AG04449 (cell line): ENCODE measurements around the gene PSMD4.

ENCODE experiments used
- CTCF ChIA-PET: fragments of 350-600 bp; formaldehyde crosslinking; extraction: SDS; loops from one replicate; lab custom pipeline; 2021; ENCODE audit warnings: antibody characterized with exemption; lab: Yijun Ruan, JAX
- POLR2A ChIA-PET: fragments of 400-600, 350-600 bp; formaldehyde crosslinking; extraction: SDS; loops from one replicate; lab custom pipeline; 2020; ENCODE audit warnings: antibody characterized with exemption, inconsistent platforms; lab: Yijun Ruan, JAX
- DNase-seq: peaks from one replicate; pipeline ENCODE4 v3.0.0-alpha.2; 2010; ENCODE audit warnings: low read depth, low spot score
- H3K4me3 ChIP-seq: 2 replicates; pipeline ENCODE4 v1.5.1; 2011; ENCODE audit warnings: low read depth, mild to moderate bottlenecking, control low read depth, low read length
- CTCF ChIP-seq: IDR thresholded peaks from one replicate; pipeline ENCODE4 v1.5.1; 2011; ENCODE audit warnings: mild to moderate bottlenecking, moderate library complexity, low read length, control low read depth, inconsistent platforms; ENCODE audit not compliant: insufficient read depth; ENCODE audit errors: missing control alignments

The PSMD4 gene

DNA sequence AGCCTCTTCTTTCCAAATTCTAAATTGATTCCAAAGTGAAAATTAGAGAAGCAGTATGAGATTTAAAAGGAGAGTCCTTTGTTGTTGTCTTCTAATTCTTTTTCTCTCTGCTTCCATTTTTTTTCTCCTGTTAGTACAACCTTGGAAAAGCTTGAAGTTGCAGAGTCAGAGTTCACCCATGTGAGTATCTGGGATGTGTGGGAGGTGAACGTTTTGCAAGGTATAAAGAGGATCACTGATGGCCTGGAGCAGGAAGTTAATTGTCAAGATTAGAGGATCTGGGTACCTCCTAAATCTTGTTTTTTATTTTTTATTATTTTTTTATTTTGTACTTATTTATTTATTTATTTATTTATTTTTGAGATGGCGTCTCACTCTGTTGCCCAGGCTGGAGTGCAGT is 7.7 kb upstream of the PSMD4 start:
- DNase-seq: no peak
- CTCF ChIA-PET: interaction anchor here (1.5 to 1.7 kb wide), 2 partner anchors 11 to 51 kb away, joined by 4 to 5 read pairs; no protein-coding TSS in a partner anchor
- TF ChIP-seq CTCF: no peak
- POLR2A ChIA-PET: no interaction called here
- H3K4me3 ChIP-seq: no peak overlapping the region

GRCh38 chr1:151251656-151252470 is 2.7 kb upstream of the PSMD4 start:
- POLR2A ChIA-PET: interaction anchor here (0.6 kb wide), 1 partner anchor 76 kb away, joined by 3 read pairs; the partner anchor contains the start of gene TMOD4
- no peak overlapping the region for H3K4me3 ChIP-seq
- CTCF ChIA-PET: interaction anchor here (0.6 to 5.1 kb wide), 34 partner anchors 8 to 193 kb away, joined by 3 to 69 read pairs (median 5); partner anchors contain the start of genes LYSMD1, SCNM1, TMOD4 and VPS72
- peak; percentile 76 for TF ChIP-seq CTCF
- DNase-seq: peak; percentile 31

DNA sequence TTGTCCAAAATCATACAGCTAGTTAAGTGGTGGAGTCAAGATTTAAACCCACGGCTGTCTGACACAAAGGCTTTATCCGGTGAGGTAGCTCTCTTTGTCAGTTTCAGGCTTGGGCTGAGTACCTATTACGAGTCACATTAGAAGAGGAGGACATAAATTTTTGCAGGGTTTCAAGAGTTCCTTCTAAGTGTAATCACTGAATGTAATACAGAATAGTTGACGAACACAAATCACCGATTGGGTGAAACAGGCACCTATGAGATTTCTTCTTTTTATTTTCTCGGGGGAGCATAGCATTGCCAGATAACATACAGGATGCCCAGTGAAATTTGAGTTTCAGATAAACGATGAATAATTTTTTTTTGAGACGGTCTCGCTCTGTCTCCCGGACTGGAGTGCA is 847 bp downstream of the PSMD4 start:
- no peak for TF ChIP-seq CTCF
- peak overlapping the region; percentile 80 for H3K4me3 ChIP-seq
- ChIA-PET POLR2A (interaction anchor here (0.5 kb wide), 1 partner anchor 11 kb away, joined by 6 read pairs; no protein-coding TSS in a partner anchor), CTCF (interaction anchor here (1.1 to 5.1 kb wide), 8 partner anchors 14 to 101 kb away, joined by 3 to 69 read pairs (median 4); no protein-coding TSS in a partner anchor)
- no peak for DNase-seq

DNA sequence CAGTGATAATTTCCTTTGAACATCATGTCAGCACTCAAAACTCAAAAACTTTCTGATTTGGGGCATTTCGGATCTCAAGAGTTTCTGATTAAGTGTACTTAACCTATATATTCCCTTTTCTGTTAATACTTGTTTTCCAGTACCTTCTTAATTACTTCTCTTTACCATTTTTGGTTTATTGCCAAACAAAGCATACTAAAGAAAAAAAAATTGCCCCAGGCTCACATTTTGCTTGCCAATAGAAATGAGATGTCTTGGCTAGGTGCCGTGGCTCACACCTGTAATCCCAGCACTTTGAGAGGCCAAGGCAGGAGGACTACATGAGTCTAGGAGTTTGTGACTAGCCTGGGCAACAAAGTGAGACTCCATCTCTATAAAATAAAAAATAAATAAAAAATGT is 4.8 kb downstream of the PSMD4 start:
- no peak for TF ChIP-seq CTCF
- H3K4me3 ChIP-seq: no peak overlapping the region
- CTCF ChIA-PET: interaction anchor here (0.9 kb wide), 1 partner anchor 159 kb away, joined by 3 read pairs; no protein-coding TSS in a partner anchor
- POLR2A ChIA-PET: no interaction called here
- no peak for DNase-seq

DNA sequence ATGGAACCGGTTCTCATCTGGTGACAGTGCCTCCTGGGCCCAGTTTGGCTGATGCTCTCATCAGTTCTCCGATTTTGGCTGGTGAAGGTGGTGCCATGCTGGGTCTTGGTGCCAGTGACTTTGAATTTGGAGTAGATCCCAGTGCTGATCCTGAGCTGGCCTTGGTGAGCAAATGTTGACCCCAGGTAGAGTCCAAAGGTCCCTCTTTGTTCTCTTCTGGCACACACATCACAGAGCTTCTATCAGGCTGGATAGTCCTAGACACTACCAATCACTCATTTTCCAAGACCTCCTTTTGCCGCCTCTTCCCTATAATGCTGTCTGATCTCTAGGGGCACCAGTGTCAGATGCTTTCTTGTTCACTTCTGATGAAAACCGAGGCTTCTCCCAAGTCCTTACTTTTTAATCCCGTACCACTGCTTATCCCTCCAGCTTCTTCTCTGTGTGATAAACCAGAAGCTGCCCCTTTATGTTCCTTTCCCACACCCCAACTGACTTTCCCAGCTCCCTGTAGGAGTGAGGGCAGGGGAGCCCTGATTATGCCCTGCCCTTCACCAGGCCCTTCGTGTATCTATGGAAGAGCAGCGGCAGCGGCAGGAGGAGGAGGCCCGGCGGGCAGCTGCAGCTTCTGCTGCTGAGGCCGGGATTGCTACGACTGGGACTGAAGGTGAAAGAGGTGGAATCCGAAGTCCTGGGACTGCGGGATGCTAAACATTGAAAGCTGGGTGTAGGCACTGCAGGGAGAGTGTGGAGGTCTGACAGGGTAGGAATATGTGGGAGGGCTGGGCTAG is 11.1 kb downstream of the PSMD4 start:
- POLR2A ChIA-PET: interaction anchor here (0.8 kb wide), 1 partner anchor 10 kb away, joined by 6 read pairs; no protein-coding TSS in a partner anchor
- CTCF ChIA-PET: interaction anchor here (2.9 kb wide), 1 partner anchor 14 kb away, joined by 10 read pairs; no protein-coding TSS in a partner anchor
- DNase-seq: no peak
- no peak overlapping the region for H3K4me3 ChIP-seq
- no peak for TF ChIP-seq CTCF

DNA sequence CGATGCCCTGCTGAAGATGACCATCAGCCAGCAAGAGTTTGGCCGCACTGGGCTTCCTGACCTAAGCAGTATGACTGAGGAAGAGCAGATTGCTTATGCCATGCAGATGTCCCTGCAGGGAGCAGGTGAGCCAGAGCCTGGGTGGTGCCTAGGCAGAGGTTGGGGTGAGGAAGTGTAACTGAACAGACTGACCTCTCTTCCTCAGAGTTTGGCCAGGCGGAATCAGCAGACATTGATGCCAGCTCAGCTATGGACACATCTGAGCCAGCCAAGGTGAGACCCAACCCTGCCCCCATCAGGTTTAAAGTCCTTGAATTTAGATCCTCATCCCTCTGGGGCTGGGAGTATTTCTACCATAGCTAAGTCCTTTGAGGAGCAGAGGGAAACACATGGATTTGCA is 11.8 kb downstream of the PSMD4 start:
- H3K4me3 ChIP-seq: no peak overlapping the region
- ChIA-PET CTCF (interaction anchor here (1.6 to 2.9 kb wide), 2 partner anchors 13 to 15 kb away, joined by 3 to 10 read pairs; no protein-coding TSS in a partner anchor), POLR2A (interaction anchor here (0.7 to 0.8 kb wide), 2 partner anchors 11 to 105 kb away, joined by 3 to 6 read pairs; no protein-coding TSS in a partner anchor)
- no peak for TF ChIP-seq CTCF
- DNase-seq: no peak
